OCI-LY7 (cell line): ENCODE measurements around the gene CACNG3.

Experiments
- EZH2phosphoT487 ChIP-seq: fragments of 200-600 bp; sonication (generic); IDR thresholded peaks from 2 replicates; pipeline ENCODE4 v1.6.1; 2018; ENCODE audit warnings: low read depth, borderline replicate concordance, mild to moderate bottlenecking, mixed run types, antibody characterized with exemption, low read length, moderate library complexity, mixed read lengths
- TF ChIP-seq, protein P1 (sequence below): fragments of 200-600 bp; sonication (generic); conservative IDR thresholded peaks from 2 replicates; pipeline ENCODE4 v1.5.1; 2014; ENCODE audit warnings: mild to moderate bottlenecking, antibody characterized with exemption, low read length, moderate library complexity, mixed read lengths

DNA sequence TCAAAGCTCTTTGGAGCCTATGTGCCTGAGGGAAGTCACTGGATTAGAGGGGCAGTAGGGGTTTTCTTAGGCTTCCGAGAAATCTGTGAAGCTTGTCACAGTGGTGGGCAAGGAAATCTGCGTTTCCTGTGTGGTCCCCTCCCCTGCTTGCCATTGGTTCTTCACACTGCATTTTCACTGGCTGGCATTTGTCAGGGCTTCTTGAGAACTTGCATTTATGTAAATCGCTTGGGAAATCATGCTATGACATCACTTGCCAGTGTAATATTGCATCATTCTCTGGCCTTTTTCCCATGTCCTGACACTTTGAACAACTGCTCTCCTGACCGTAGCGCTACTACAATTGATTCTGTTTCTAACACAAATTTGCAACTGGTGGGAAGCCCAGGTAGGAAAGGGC lies 1.8 kb downstream of the CACNG3 start:
- TF ChIP-seq, protein P1, sequence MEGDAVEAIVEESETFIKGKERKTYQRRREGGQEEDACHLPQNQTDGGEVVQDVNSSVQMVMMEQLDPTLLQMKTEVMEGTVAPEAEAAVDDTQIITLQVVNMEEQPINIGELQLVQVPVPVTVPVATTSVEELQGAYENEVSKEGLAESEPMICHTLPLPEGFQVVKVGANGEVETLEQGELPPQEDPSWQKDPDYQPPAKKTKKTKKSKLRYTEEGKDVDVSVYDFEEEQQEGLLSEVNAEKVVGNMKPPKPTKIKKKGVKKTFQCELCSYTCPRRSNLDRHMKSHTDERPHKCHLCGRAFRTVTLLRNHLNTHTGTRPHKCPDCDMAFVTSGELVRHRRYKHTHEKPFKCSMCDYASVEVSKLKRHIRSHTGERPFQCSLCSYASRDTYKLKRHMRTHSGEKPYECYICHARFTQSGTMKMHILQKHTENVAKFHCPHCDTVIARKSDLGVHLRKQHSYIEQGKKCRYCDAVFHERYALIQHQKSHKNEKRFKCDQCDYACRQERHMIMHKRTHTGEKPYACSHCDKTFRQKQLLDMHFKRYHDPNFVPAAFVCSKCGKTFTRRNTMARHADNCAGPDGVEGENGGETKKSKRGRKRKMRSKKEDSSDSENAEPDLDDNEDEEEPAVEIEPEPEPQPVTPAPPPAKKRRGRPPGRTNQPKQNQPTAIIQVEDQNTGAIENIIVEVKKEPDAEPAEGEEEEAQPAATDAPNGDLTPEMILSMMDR = no peak
- TF ChIP-seq EZH2phosphoT487 = no peak
